Measurements from ENCODE around the gene CYB5R3. TPM values are rescaled to one million over a fixed set of nuclear protein-coding genes. Genes with fewer than 3 reads are reported as not detected.

CYB5R3 gene
- polyA plus RNA-seq, 3 donors from 2014 or later = 52.2 to 117 (median 77.7) TPM

Other genes starting within 250 kb of the CYB5R3 start
- under 1 TPM in 2 of 3 donors, not detected in 1; 0.13 to 0.30 TPM for gene NFAM1, start 217.0 kb downstream of the CYB5R3 start, polyA plus RNA-seq
- gene RRP7A, start 129.6 kb downstream of the CYB5R3 start, polyA plus RNA-seq = 10 to 100 TPM; 54.3 to 78.2 (median 62.3) TPM
- 1 to 10 TPM in 1 of 3 donors, not detected in 2; 1.9 TPM for gene SERHL2, start 95.4 kb downstream of the CYB5R3 start, polyA plus RNA-seq
- gene POLDIP3, start 34.5 kb downstream of the CYB5R3 start, polyA plus RNA-seq = 10 to 100 TPM; 54.4 to 77.2 (median 73.6) TPM
- gene ATP5MGL, start 8.8 kb downstream of the CYB5R3 start, polyA plus RNA-seq = under 1 TPM in 1 of 3 donors, not detected in 2; 0.35 TPM
- 1 to 10 TPM in 1 of 3 donors, under 1 TPM in 1, not detected in 1; 0.38 to 1.1 TPM for gene A4GALT, start 71.5 kb upstream of the CYB5R3 start, polyA plus RNA-seq
- gene ARFGAP3, start 207.9 kb upstream of the CYB5R3 start, polyA plus RNA-seq = 10 to 100 TPM; 58.3 to 63.7 (median 60.6) TPM